Heart left ventricle (tissue), 13 donors: ENCODE results near the gene ZNF740.

ENCODE experiments used
- CTCF ChIP-seq, 12 donors: fragments of 200-600 bp; sonication (generic) in 4 of 12; IDR thresholded peaks; one replicate each; pipeline versions ENCODE4 v1.5.0 to v1.8.0; 2018 to 2022; ENCODE audit warnings: antibody characterized with exemption in 12 of 12, mild to moderate bottlenecking in 5 of 12
- POLR2A ChIP-seq, 2 donors: fragments of 450-650 bp; IDR thresholded peaks; one replicate each; pipeline ENCODE4 v1.6.1; 2017; ENCODE audit warnings: antibody characterized with exemption in 2 of 2, mild to moderate bottlenecking in 2 of 2, moderate library complexity in 2 of 2
- donor health status: ischemic (EF 13 %, LVEDD 7.1; RV severe dilation, severe dysfunction).
- donor health status: DM: no; HTN: yes; CAD: no.
- donor health status: DM: no; HTN: no; CAD: no.
- donor health status: ischemic (EF 25% LVEDD 6.9; RV normal size, moderate dysfunction).
- donor health status: ischemic (EF 25% LVEDD 5.7; RV mildly dilated, moderate dysfunction).
- donor health status: ischemic (EF 35%, LVEDD 5.7; RV mildly dilated, moderate dysfunction).
- donor health status: nonischemic (EF 11% LVEDD 7.7; RV severe dilation, severe dysfunction).
- donor health status: DM: yes; HTN: yes; CAD: no.
- donor health status: PGD.
- donor health status: ischemic (EF 29% LVEDD 5.4; RV normal size, mild dysfunction).
- donor health status: nonischemic (EF 23%, LVEDD 6.1; RV moderate dilation, normal function).

GRCh38 chr12:53170876-53171724, 9.4 kb upstream of the ZNF740 start:
- TF ChIP-seq CTCF (IDR thresholded peaks at IDR 0.05) (no peak), POLR2A (IDR thresholded peaks at IDR 0.05) (no peak)
